ENCODE results near the gene CD2AP.

CD2AP gene

GRCh38 chr6:47587493-47587892 is 109.9 kb downstream of the CD2AP start:
- no peak for DNase-seq
- TF ChIP-seq POLR2A (IDR thresholded peaks at IDR 0.05; ENCODE audit: low read length) (no peak), GATA1 (IDR thresholded peaks at IDR 0.05; ENCODE audit: low read depth, low read length) (no peak)

- TF ChIP-seq POLR2A (IDR thresholded peaks at IDR 0.05; ENCODE audit: low read length) = no peak
- TF ChIP-seq GATA1 (IDR thresholded peaks at IDR 0.05; ENCODE audit: low read depth, low read length) = no peak
- DNase-seq = no peak
These were observed 114.7 kb downstream of the CD2AP start for GRCh38 chr6:47592131-47592840.

- peak; percentile 50 to 54 for DNase-seq
These were observed 116.4 kb downstream of the CD2AP start for GRCh38 chr6:47593979-47594378.

GRCh38 chr6:47595785-47596184 is 118.2 kb downstream of the CD2AP start:
- TF ChIP-seq POLR2A (IDR thresholded peaks at IDR 0.05; ENCODE audit: low read length) (no peak), GATA1 (IDR thresholded peaks at IDR 0.05; ENCODE audit: low read depth, low read length) (no peak)
- DNase-seq = no peak

More at GRCh38 chr6:47593979-47594378, 116.4 kb downstream of the CD2AP start:
- TF ChIP-seq POLR2A (IDR thresholded peaks at IDR 0.05; ENCODE audit: low read length) (no peak), GATA1 (IDR thresholded peaks at IDR 0.05; ENCODE audit: low read depth, low read length) (no peak)

- TF ChIP-seq GATA1 (IDR thresholded peaks at IDR 0.05; ENCODE audit: low read depth, low read length) (no peak), POLR2A (IDR thresholded peaks at IDR 0.05; ENCODE audit: low read length) (no peak)
These were observed 120.8 kb downstream of the CD2AP start for GRCh38 chr6:47598367-47598766.

GRCh38 chr6:47599512-47599911 is 121.9 kb downstream of the CD2AP start:
- TF ChIP-seq GATA1 (IDR thresholded peaks at IDR 0.05; ENCODE audit: low read depth, low read length) (no peak), POLR2A (IDR thresholded peaks at IDR 0.05; ENCODE audit: low read length) (no peak)

More at GRCh38 chr6:47598367-47598766, 120.8 kb downstream of the CD2AP start:
- DNase-seq = no peak

GRCh38 chr6:47603227-47603626 is 125.6 kb downstream of the CD2AP start:
- no peak for TF ChIP-seq GATA1 (IDR thresholded peaks at IDR 0.05; ENCODE audit: low read depth, low read length)
- DNase-seq = no peak

More at GRCh38 chr6:47599512-47599911, 121.9 kb downstream of the CD2AP start:
- no peak for DNase-seq

GRCh38 chr6:47603995-47604394 is 126.4 kb downstream of the CD2AP start:
- no peak for DNase-seq
- TF ChIP-seq POLR2A (IDR thresholded peaks at IDR 0.05; ENCODE audit: low read length) = no peak
- TF ChIP-seq GATA1 (IDR thresholded peaks at IDR 0.05; ENCODE audit: low read depth, low read length) = no peak

- no peak for DNase-seq
These were observed 144.4 kb downstream of the CD2AP start for GRCh38 chr6:47621838-47622449.

GRCh38 chr6:47626782-47627181 is 149.2 kb downstream of the CD2AP start:
- TF ChIP-seq GATA1 (IDR thresholded peaks at IDR 0.05; ENCODE audit: low read depth, low read length) = no peak
- no peak for TF ChIP-seq POLR2A (IDR thresholded peaks at IDR 0.05; ENCODE audit: low read length)
- no peak for DNase-seq

More at GRCh38 chr6:47621838-47622449, 144.4 kb downstream of the CD2AP start:
- no peak for TF ChIP-seq POLR2A (IDR thresholded peaks at IDR 0.05; ENCODE audit: low read length)
- no peak for TF ChIP-seq GATA1 (IDR thresholded peaks at IDR 0.05; ENCODE audit: low read depth, low read length)

- no peak for DNase-seq
These were observed 151.1 kb downstream of the CD2AP start for GRCh38 chr6:47628448-47629272.

GRCh38 chr6:47629954-47630353 is 152.4 kb downstream of the CD2AP start:
- DNase-seq = no peak
- TF ChIP-seq POLR2A (IDR thresholded peaks at IDR 0.05; ENCODE audit: low read length) (no peak), GATA1 (IDR thresholded peaks at IDR 0.05; ENCODE audit: low read depth, low read length) (no peak)

More at GRCh38 chr6:47628448-47629272, 151.1 kb downstream of the CD2AP start:
- no peak for TF ChIP-seq POLR2A (IDR thresholded peaks at IDR 0.05; ENCODE audit: low read length)
- TF ChIP-seq GATA1 (IDR thresholded peaks at IDR 0.05; ENCODE audit: low read depth, low read length) = no peak

GRCh38 chr6:47630587-47630986 is 153.0 kb downstream of the CD2AP start:
- TF ChIP-seq GATA1 (IDR thresholded peaks at IDR 0.05; ENCODE audit: low read depth, low read length) = no peak
- no peak for TF ChIP-seq POLR2A (IDR thresholded peaks at IDR 0.05; ENCODE audit: low read length)
- no peak for DNase-seq

GRCh38 chr6:47631269-47631772 is 153.7 kb downstream of the CD2AP start:
- TF ChIP-seq GATA1 (IDR thresholded peaks at IDR 0.05; ENCODE audit: low read depth, low read length) (no peak), POLR2A (IDR thresholded peaks at IDR 0.05; ENCODE audit: low read length) (no peak)
- DNase-seq = peak; percentile 54 to 64
